Measurements from ENCODE around the gene ANGPTL7. TPM values are rescaled to one million over a fixed set of nuclear protein-coding genes. Genes with fewer than 3 reads are reported as not detected.
"Not testable (repeated sequence)": the region's sequence is repeated elsewhere in the genome, so short reads cannot be mapped to it uniquely, and the experiment has no call there.

Gene ANGPTL7
- total RNA-seq, 1 experiment from 2014 or later: not detected

DNA sequence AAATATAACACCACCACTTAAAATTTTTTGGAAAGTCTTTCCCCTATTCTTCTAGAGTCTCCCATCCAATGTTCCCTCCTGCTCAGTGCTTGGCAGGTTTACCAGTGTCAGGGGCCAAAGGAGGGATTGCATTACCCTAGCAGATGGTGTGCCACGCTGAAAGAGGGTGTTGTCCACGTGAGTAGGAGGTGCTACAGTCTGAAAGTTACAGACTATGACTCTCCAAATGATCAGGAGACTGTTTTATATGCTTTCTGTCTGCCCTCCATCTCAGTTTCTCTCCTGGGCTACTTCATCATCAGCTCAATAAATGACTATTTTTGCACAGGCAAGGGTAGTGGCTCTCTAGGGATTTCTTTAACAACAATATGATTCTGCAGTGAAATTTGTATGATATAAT is 31.3 kb upstream of the ANGPTL7 start:
- Histone ChIP-seq H3K4me1 (ENCODE audit: low read length) (peaks cover 13% of the 10 kb centered on the region), H3K4me3 (ENCODE audit: low read length) (no peak overlapping the region), H3K4me2 (ENCODE audit: low read depth, low read length, poor library complexity, severe bottlenecking) (no peak overlapping the region), H3K79me2 (ENCODE audit: low read length) (peaks cover 9% of the 10 kb centered on the region), H3K9me2 (replicated peaks; ENCODE audit: insufficient read depth, low read length) (no peaks in the 10 kb centered on the region), H4K20me1 (ENCODE audit: insufficient read depth, low read depth, low read length) (0 out of 2 replicates have a peak, but pooled peaks cover 3% of the 10 kb centered on the region), H3K36me3 (ENCODE audit: insufficient read depth, low read length) (peaks cover 17% of the 10 kb centered on the region; the same call in 1 of the 2 replicates), H3K9ac (ENCODE audit: low read length) (no peak overlapping the region), H3K9me3 (ENCODE audit: low read length) (no peaks in the 10 kb centered on the region), H3K27ac (ENCODE audit: low read length) (peak overlapping the region; percentile 9; the same call in 1 of the 2 replicates), H3K27me3 (ENCODE audit: low read length) (no peaks in the 10 kb centered on the region), H2AFZ (ENCODE audit: low read length) (no peak overlapping the region)
- DNase-seq: no peak

DNA sequence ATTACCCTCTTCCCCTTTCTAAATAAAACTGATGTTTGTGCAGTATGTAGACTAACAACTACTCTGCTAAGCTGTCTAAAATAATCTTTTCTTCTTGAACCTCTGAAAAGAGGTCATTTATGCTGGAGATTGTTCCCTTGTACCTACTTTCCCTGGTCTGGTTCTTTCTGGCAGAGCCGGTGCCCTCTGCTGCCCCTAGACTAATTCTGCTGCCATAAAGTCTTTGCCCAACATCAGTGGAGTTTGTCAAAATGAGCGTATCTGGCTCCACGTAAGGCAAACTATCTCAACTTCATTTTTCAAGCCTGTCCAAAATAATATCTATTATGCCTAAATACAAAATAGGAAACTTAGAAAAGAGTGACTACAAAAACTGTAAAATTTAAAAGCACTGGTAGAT is 30.9 kb upstream of the ANGPTL7 start:
- no peaks in the 10 kb centered on the region for H3K9me2 ChIP-seq (replicated peaks; ENCODE audit: insufficient read depth, low read length)
- DNase-seq: no peak
- peaks cover 9% of the 10 kb centered on the region for H3K79me2 ChIP-seq (ENCODE audit: low read length)
- no peaks in the 10 kb centered on the region for H3K9me3 ChIP-seq (ENCODE audit: low read length)
- peak overlapping the region; percentile 9; the same call in 1 of the 2 replicates for H3K27ac ChIP-seq (ENCODE audit: low read length)
- peaks cover 13% of the 10 kb centered on the region for H3K4me1 ChIP-seq (ENCODE audit: low read length)
- no peaks in the 10 kb centered on the region for H3K27me3 ChIP-seq (ENCODE audit: low read length)
- no peak overlapping the region for H3K4me2 ChIP-seq (ENCODE audit: low read depth, low read length, poor library complexity, severe bottlenecking)
- no peak overlapping the region for H2AFZ ChIP-seq (ENCODE audit: low read length)
- H3K9ac ChIP-seq (ENCODE audit: low read length): no peak overlapping the region
- peaks cover 15% of the 10 kb centered on the region; the same call in 1 of the 2 replicates for H3K36me3 ChIP-seq (ENCODE audit: insufficient read depth, low read length)
- H3K4me3 ChIP-seq (ENCODE audit: low read length): no peak overlapping the region
- H4K20me1 ChIP-seq (ENCODE audit: insufficient read depth, low read depth, low read length): 0 out of 2 replicates have a peak, but pooled peaks cover 3% of the 10 kb centered on the region

DNA sequence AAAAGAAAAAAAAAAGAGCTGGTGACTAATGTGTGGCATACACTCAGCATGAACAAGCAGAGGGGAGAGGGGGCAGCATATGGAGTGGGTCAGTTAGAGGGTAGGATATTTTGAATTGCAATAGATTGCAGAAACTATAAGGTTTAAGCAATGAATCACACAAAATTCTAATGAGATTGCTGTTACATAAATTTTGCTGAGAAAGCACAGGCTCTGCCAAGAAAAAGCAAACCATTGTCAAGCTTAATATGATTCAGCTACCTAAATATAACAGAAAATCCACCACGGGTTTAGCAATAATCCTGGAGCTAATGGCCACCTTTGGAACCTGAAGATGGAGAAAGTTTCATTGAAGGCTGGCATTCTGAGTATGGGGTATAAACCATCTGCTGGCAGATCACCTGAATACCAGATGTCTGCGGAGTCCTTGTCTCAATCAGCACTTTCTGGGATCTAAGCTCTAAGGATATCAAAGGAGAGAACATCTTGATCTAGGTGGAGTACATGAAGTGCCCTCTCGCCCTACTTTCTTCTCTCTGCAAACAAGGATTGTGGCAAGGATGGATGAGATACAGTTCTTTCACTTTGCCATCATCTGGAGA is 30.3 kb upstream of the ANGPTL7 start:
- no peaks in the 10 kb centered on the region for H3K27me3 ChIP-seq (ENCODE audit: low read length)
- H3K4me1 ChIP-seq (ENCODE audit: low read length): peaks cover 13% of the 10 kb centered on the region
- no peak overlapping the region for H3K4me2 ChIP-seq (ENCODE audit: low read depth, low read length, poor library complexity, severe bottlenecking)
- peaks cover 9% of the 10 kb centered on the region for H3K79me2 ChIP-seq (ENCODE audit: low read length)
- no peaks in the 10 kb centered on the region for H3K9me2 ChIP-seq (replicated peaks; ENCODE audit: insufficient read depth, low read length)
- 0 out of 2 replicates have a peak, but pooled peaks cover 3% of the 10 kb centered on the region for H4K20me1 ChIP-seq (ENCODE audit: insufficient read depth, low read depth, low read length)
- no peak overlapping the region for H3K9ac ChIP-seq (ENCODE audit: low read length)
- no peak overlapping the region for H3K4me3 ChIP-seq (ENCODE audit: low read length)
- peaks cover 15% of the 10 kb centered on the region; the same call in 1 of the 2 replicates for H3K36me3 ChIP-seq (ENCODE audit: insufficient read depth, low read length)
- H2AFZ ChIP-seq (ENCODE audit: low read length): no peak overlapping the region
- no peaks in the 10 kb centered on the region for H3K9me3 ChIP-seq (ENCODE audit: low read length)
- peak overlapping the region; percentile 9; the same call in 1 of the 2 replicates for H3K27ac ChIP-seq (ENCODE audit: low read length)
- DNase-seq: no peak

DNA sequence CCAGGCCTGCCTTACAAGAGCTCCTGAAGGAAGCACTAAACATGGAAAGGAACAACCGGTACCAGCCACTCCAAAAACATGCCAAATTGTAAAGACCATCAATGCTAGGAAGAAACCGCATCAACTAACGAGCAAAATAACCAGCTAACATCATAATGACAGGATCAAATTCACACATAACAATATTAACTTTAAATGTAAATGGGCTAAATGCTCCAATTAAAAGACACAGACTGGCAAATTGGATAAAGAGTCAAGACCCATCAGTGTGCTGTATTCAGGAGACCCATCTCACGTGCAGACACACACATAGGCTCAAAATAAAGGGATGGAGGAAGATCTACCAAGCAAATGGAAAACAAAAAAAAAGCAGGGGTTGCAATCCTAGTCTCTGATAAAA is 26.4 kb upstream of the ANGPTL7 start:
- H3K9me3 ChIP-seq (ENCODE audit: low read length); H3K27me3 ChIP-seq (ENCODE audit: low read length); H2AFZ ChIP-seq (ENCODE audit: low read length); H3K4me3 ChIP-seq (ENCODE audit: low read length); H3K9me2 ChIP-seq (replicated peaks; ENCODE audit: insufficient read depth, low read length); H3K79me2 ChIP-seq (ENCODE audit: low read length); H4K20me1 ChIP-seq (ENCODE audit: insufficient read depth, low read depth, low read length); H3K9ac ChIP-seq (ENCODE audit: low read length); DNase-seq; H3K36me3 ChIP-seq (ENCODE audit: insufficient read depth, low read length); H3K27ac ChIP-seq (ENCODE audit: low read length); H3K4me2 ChIP-seq (ENCODE audit: low read depth, low read length, poor library complexity, severe bottlenecking): not testable (repeated sequence)
- peaks cover 12% of the 10 kb centered on the region for H3K4me1 ChIP-seq (ENCODE audit: low read length)

DNA sequence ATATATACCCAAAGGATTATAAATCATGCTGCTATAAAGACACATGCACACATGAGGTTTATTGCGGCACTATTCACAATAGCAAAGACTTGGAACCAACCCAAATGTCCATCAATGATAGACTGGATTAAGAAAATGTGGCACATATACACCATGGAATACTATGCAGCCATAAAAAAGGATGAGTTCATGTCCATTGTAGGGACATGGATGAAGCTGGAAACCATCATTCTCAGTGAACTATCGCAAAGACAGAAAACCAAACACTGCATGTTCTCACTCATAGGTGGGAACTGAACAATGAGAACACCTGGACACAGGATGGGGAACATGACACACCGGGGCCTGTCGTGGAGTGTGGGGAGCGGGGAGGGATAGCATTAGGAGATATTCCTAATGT is 22.4 kb upstream of the ANGPTL7 start:
- H3K9me3 ChIP-seq (ENCODE audit: low read length); DNase-seq; H3K4me3 ChIP-seq (ENCODE audit: low read length); H3K9me2 ChIP-seq (replicated peaks; ENCODE audit: insufficient read depth, low read length); H4K20me1 ChIP-seq (ENCODE audit: insufficient read depth, low read depth, low read length); H3K27me3 ChIP-seq (ENCODE audit: low read length); H3K79me2 ChIP-seq (ENCODE audit: low read length); H3K4me2 ChIP-seq (ENCODE audit: low read depth, low read length, poor library complexity, severe bottlenecking); H2AFZ ChIP-seq (ENCODE audit: low read length); H3K36me3 ChIP-seq (ENCODE audit: insufficient read depth, low read length); H3K9ac ChIP-seq (ENCODE audit: low read length); H3K27ac ChIP-seq (ENCODE audit: low read length); H3K4me1 ChIP-seq (ENCODE audit: low read length): not testable (repeated sequence)

DNA sequence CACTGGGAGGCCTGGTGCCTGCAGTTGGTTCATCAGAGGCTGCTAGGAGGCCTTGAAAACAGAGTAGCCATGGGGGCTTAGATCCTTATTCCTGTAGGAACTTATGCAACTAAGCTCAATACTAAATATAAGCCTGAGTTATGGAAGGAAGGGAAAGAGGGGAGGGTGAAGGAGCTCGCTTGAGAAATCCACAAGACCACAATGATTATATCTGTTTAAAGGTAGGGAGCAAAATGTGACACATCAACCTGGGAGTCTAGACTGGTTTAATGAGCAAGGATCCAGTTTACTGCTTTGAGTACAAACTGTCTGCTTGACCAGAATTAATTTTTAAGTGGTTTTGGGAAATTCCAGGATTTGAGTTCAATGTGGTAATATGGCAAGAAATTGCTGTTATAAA is 20.4 kb upstream of the ANGPTL7 start:
- no peak for DNase-seq
- Histone ChIP-seq H3K4me3 (ENCODE audit: low read length) (no peak overlapping the region), H3K27me3 (ENCODE audit: low read length) (no peaks in the 10 kb centered on the region), H2AFZ (ENCODE audit: low read length) (no peak overlapping the region), H3K36me3 (ENCODE audit: insufficient read depth, low read length) (peaks cover 4% of the 10 kb centered on the region; the same call in 1 of the 2 replicates), H3K9ac (ENCODE audit: low read length) (no peak overlapping the region), H3K9me2 (replicated peaks; ENCODE audit: insufficient read depth, low read length) (no peaks in the 10 kb centered on the region), H3K9me3 (ENCODE audit: low read length) (no peaks in the 10 kb centered on the region), H3K27ac (ENCODE audit: low read length) (no peak overlapping the region), H3K79me2 (ENCODE audit: low read length) (no peaks in the 10 kb centered on the region), H4K20me1 (ENCODE audit: insufficient read depth, low read depth, low read length) (no peaks in the 10 kb centered on the region), H3K4me2 (ENCODE audit: low read depth, low read length, poor library complexity, severe bottlenecking) (no peak overlapping the region), H3K4me1 (ENCODE audit: low read length) (no peaks in the 10 kb centered on the region)

DNA sequence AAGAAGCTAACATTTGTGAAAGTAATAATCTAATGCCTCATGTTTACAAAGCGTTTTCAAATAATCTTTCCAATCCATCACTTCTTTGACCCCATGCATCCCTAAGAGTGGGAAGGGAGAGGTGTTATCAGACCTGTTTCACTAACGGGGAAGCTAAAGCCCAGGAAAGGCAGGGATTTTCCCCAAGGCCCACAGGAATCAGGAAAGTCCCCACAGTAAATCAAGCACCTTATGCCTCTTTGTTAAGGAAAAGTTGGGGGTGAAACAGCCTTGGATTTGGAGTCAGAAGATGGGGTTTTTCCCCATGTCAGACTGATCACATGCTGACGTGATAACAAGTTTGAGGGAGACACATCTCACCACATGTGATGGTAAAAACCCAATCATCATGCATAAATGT is 20.0 kb upstream of the ANGPTL7 start:
- H3K4me2 ChIP-seq (ENCODE audit: low read depth, low read length, poor library complexity, severe bottlenecking): no peak overlapping the region
- H2AFZ ChIP-seq (ENCODE audit: low read length): no peak overlapping the region
- H3K79me2 ChIP-seq (ENCODE audit: low read length): no peaks in the 10 kb centered on the region
- H4K20me1 ChIP-seq (ENCODE audit: insufficient read depth, low read depth, low read length): no peaks in the 10 kb centered on the region
- H3K9me2 ChIP-seq (replicated peaks; ENCODE audit: insufficient read depth, low read length): no peaks in the 10 kb centered on the region
- H3K4me1 ChIP-seq (ENCODE audit: low read length): no peaks in the 10 kb centered on the region
- no peaks in the 10 kb centered on the region for H3K9me3 ChIP-seq (ENCODE audit: low read length)
- no peak overlapping the region for H3K9ac ChIP-seq (ENCODE audit: low read length)
- H3K27me3 ChIP-seq (ENCODE audit: low read length): no peaks in the 10 kb centered on the region
- H3K36me3 ChIP-seq (ENCODE audit: insufficient read depth, low read length): peaks cover 4% of the 10 kb centered on the region; the same call in 1 of the 2 replicates
- no peak for DNase-seq
- no peak overlapping the region for H3K27ac ChIP-seq (ENCODE audit: low read length)
- no peak overlapping the region for H3K4me3 ChIP-seq (ENCODE audit: low read length)

DNA sequence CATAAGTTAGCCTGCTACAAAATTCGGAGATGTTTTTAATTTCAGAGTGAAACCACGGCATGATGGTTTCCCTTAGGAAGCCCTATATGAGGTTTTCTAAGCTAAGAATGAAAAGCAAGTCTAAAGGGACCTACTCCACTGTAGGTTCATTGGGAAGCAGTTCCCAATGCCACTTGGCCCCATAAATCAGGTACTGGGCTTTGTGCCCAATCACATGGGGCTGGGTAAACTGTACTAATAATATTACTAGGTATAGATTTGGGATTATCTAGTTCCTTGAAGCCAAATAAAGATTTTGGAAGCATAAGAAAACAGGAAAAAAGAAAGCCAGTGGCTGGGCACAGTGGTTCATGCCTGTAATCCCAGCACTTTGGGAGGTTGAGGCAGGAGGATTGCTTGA is 19.1 kb upstream of the ANGPTL7 start:
- Histone ChIP-seq H3K4me1 (ENCODE audit: low read length) (no peaks in the 10 kb centered on the region), H3K9me2 (replicated peaks; ENCODE audit: insufficient read depth, low read length) (no peaks in the 10 kb centered on the region), H3K79me2 (ENCODE audit: low read length) (no peaks in the 10 kb centered on the region), H3K27me3 (ENCODE audit: low read length) (no peaks in the 10 kb centered on the region), H2AFZ (ENCODE audit: low read length) (no peak overlapping the region), H4K20me1 (ENCODE audit: insufficient read depth, low read depth, low read length) (no peaks in the 10 kb centered on the region), H3K4me2 (ENCODE audit: low read depth, low read length, poor library complexity, severe bottlenecking) (no peak overlapping the region), H3K27ac (ENCODE audit: low read length) (no peak overlapping the region), H3K36me3 (ENCODE audit: insufficient read depth, low read length) (peaks cover 4% of the 10 kb centered on the region; the same call in 1 of the 2 replicates), H3K9ac (ENCODE audit: low read length) (no peak overlapping the region), H3K9me3 (ENCODE audit: low read length) (no peaks in the 10 kb centered on the region), H3K4me3 (ENCODE audit: low read length) (no peak overlapping the region)
- no peak for DNase-seq

Measured in Karpas-422 (cell line).